Kidney (tissue), 14 donors: ENCODE results near the gene KLHDC3. TPM values are rescaled to one million over a fixed set of nuclear protein-coding genes. Genes with fewer than 3 reads are reported as not detected.

Experiments used
- DNase-seq, 5 donors: peaks; one replicate each; pipeline ENCODE4 v3.0.0-alpha.2; 2013 to 2020
- FAIRE-seq: peaks from 2 replicates; lab custom pipeline; 2012; peaks lifted over from hg19 to GRCh38; lab: Jason Lieb, UNC
- H3K27ac ChIP-seq, 2 donors: one replicate each; pipeline ENCODE4 v1.7.0; 2013; ENCODE audit warnings: low read depth in 2 of 2, low read length in 2 of 2, inconsistent platforms in 1 of 2
- H3K27me3 ChIP-seq: one replicate; pipeline ENCODE4 v1.7.1; 2013; ENCODE audit warnings: low read length, inconsistent platforms; ENCODE audit not compliant: control insufficient read depth, insufficient read depth
- H3K36me3 ChIP-seq, 3 donors: one replicate each; pipeline versions ENCODE4 v1.7.0 to v1.7.1; 2013; ENCODE audit warnings: low read length in 3 of 3, control low read depth in 1 of 3, inconsistent platforms in 1 of 3; ENCODE audit not compliant: insufficient read depth in 3 of 3, control insufficient read depth in 2 of 3
- H3K4me1 ChIP-seq, 3 donors: one replicate each; pipeline versions ENCODE4 v1.7.0 to v1.7.1; 2013; ENCODE audit warnings: low read length in 3 of 3, inconsistent platforms in 1 of 3, low read depth in 1 of 3; ENCODE audit not compliant: control insufficient read depth in 2 of 3, insufficient read depth in 2 of 3
- H3K4me3 ChIP-seq, 3 donors: one replicate each; pipeline versions ENCODE4 v1.7.0 to v1.8.1; 2013; ENCODE audit warnings: low read length in 3 of 3, control low read depth in 1 of 3, inconsistent platforms in 1 of 3
- H3K9ac ChIP-seq, 3 donors: one replicate each; pipeline versions ENCODE4 v1.7.0 to v1.7.1; 2013; ENCODE audit warnings: low read length in 3 of 3, control low read depth in 1 of 3, inconsistent platforms in 1 of 3
- H3K9me3 ChIP-seq, 3 donors: one replicate each; pipeline versions ENCODE4 v1.7.0 to v1.7.1; 2013; ENCODE audit warnings: low read length in 3 of 3, control low read depth in 1 of 3, inconsistent platforms in 1 of 3; ENCODE audit not compliant: control insufficient read depth in 2 of 3, insufficient read depth in 1 of 3
- intact Hi-C: fragments of 100-400 bp; cut with DNase I; formaldehyde crosslinking; loops from one replicate; pipeline ENCODE4 v1.11.1; 2022
- polyA plus RNA-seq: library from polyadenylated mRNA; stranded (reverse); fragments of 350-450 nt; fragmentation: Illumina TruSeq; extraction: RNeasy Lipid Tissue Mini Kit (QIAGEN cat#74804); gene quantifications from one replicate; pipeline ENCODE4 v1.2.3, GENCODE V29; 2014; ENCODE audit warnings: low read depth, low replicate concordance; ENCODE audit not compliant: insufficient read depth
- total RNA-seq: library from RNA; stranded (reverse); fragmentation: NEBNext Ultra II Directional; extraction: Animal tissue kit (Norgen Biotek cat#: 25700); gene quantifications from one replicate; pipeline ENCODE4 v1.2.1, GENCODE V29; 2021
- TF ChIP-seq, protein P1 (sequence below): IDR thresholded peaks from 3 replicates; pipeline ENCODE4 v1.5.1; 2012; ENCODE audit warnings: mild to moderate bottlenecking, moderate library complexity, borderline replicate concordance; ENCODE audit not compliant: insufficient read depth; ENCODE audit errors: extremely low read depth
- donor health status: control.
- donor health status: control.
- donor health status: control.
- donor health status: control.
- donor health status: control.
- donor health status: DM: yes; HTN: yes; CAD: no.
- donor health status: Normal renal cell carcinoma (clear cell type).

Gene KLHDC3
- total and polyA plus RNA-seq, 2 donors from 2014 or later: 52.6 to 90.0 TPM

DNA sequence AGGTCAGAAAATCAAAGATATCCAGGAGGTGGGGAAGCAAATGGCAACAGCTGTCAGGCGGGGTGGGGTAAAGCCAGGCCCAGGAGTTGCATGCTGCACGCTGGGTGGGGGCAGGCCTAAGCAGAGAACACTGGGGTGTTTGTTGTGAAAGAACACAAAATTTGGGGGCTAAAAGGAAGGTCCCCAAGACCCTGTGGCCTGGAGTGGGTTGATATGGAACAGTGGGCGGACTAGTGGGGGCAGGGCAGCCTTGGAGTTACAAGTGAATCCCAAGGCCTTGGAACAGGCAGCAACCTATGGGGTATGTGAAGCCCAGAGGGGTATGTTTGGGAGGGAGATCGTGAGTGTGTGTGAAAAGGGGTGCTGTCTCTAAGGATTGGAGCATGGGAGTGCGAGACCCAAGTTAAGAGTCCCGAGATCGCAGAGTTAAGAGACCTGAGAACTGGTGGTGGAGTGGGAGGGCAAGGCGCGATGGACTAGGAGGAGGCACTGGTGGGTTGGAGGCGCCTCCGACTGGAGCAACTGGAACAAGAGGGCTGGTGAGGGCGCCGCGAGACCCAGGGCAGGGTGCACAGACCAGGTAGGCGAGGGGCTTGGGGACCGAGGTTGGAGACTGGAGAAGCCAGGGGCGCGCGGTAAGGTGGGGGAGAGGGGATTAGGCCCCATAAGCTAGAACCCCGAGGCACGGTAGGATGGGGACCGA is 38.9 kb downstream of the KLHDC3 start:
- intact Hi-C loops: no loop called here
- FAIRE-seq: no peak
- H3K9me3 ChIP-seq: no peaks in the 10 kb centered on the region
- DNase-seq: peak; percentile 30 to 86 (median 55)
- peak overlapping the region; percentile 84 to 88 for H3K27ac ChIP-seq
- TF ChIP-seq, protein P1, sequence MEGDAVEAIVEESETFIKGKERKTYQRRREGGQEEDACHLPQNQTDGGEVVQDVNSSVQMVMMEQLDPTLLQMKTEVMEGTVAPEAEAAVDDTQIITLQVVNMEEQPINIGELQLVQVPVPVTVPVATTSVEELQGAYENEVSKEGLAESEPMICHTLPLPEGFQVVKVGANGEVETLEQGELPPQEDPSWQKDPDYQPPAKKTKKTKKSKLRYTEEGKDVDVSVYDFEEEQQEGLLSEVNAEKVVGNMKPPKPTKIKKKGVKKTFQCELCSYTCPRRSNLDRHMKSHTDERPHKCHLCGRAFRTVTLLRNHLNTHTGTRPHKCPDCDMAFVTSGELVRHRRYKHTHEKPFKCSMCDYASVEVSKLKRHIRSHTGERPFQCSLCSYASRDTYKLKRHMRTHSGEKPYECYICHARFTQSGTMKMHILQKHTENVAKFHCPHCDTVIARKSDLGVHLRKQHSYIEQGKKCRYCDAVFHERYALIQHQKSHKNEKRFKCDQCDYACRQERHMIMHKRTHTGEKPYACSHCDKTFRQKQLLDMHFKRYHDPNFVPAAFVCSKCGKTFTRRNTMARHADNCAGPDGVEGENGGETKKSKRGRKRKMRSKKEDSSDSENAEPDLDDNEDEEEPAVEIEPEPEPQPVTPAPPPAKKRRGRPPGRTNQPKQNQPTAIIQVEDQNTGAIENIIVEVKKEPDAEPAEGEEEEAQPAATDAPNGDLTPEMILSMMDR: no peak
- H3K4me1 ChIP-seq: peaks cover 0 to 19% (median 3%) of the 10 kb centered on the region in 3 donors
- peak overlapping the region; percentile 64 to 74 (median 72) for H3K4me3 ChIP-seq
- H3K36me3 ChIP-seq: peaks cover 10 to 19% (median 19%) of the 10 kb centered on the region in 3 donors
- H3K9ac ChIP-seq: peak overlapping the region; percentile 45 to 86 (median 83)
- H3K27me3 ChIP-seq: no peaks in the 10 kb centered on the region

DNA sequence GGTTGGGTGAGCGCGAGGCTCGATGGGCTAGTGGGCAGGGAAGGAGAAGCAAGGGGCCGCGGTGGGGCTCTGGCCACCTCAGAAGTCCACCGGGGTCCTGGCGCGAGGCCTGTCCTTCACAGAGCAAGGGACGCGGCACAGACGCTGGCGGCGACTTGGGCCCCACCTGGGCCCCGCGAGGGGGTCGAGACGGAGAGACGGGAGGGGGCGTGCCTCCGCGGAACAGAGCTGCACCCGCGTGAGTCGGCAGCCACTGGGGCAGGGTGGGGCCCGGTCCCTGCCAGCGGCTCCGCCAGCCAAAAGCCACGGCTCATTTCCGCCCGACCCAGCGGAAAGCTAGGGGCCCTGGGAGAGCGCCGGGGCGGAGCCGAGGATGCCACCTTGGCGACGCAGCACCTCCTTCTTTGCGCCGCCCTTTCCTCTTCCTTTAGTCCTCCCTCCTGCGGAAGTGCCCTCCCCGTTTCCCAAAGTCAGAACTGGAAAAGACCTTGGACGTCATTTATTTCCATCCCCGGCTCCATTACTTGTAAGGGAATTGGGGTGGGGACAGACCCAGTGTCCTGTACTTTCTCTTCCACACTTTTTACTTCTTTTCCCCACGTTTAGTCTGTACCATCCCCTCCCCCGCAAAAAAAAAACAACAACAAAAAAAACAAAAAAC is 39.6 kb downstream of the KLHDC3 start, which contains the start of gene CUL7:
Gene CUL7 (minus strand): TSS at position 307 of the 661 bp plus-strand sequence. CDS start 1,063 bp downstream, outside the sequence.
- intact Hi-C loops: no loop called here
- Histone ChIP-seq H3K9ac (peak within 1 kb of the TSS; percentile 45 to 86 (median 83)), H3K9me3 (no peaks in the 10 kb centered on the region), H3K36me3 (peaks cover 10 to 19% (median 19%) of the 10 kb centered on the region in 3 donors), H3K27me3 (no peaks in the 10 kb centered on the region), H3K4me1 (peaks cover 0 to 26% (median 6%) of the 10 kb centered on the region in 3 donors), H3K27ac (peak within 1 kb of the TSS; percentile 84 to 88), H3K4me3 (peak within 1 kb of the TSS; percentile 65 to 74 (median 72))
- DNase-seq: peak; percentile 95 to 98 (median 97)
- TF ChIP-seq, protein P1: no peak
- FAIRE-seq: no peak

DNA sequence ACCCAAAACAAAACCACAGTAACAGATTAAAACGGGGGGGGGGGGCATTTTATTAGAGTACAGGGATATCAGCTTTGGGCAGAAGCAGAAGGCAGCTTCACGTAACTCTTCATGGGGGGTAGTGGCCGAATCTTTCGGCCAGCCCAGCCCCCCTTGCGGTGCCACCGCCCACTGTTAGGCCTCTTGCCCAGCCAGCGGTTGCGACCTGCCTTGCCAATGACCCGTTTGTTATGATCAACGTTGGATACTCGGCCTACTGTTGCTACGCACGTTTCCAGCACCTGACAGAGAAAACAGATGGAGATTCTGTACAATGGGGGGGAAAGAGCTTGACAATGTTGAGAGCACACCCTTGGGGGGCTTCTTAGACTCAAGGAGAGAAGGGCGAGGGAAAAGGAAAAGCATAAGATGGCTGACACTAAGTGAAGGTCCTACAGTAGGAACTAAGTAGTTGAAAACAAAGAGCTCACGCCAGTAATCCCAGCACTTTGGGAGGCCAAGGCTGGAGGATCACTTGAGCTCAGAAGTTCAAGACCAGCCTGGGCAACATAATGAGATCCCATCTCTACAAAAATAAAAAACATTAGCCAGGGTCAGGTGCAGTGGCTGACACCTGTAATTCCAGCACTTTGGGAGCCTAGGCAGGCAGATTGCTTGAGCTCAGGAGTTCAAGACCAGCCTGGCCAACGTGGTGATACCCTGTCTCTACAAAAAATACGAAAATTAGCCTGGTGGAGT is 40.3 kb downstream of the KLHDC3 start:
- no peak for FAIRE-seq
- peaks cover 0 to 27% (median 6%) of the 10 kb centered on the region in 3 donors for H3K4me1 ChIP-seq
- TF ChIP-seq, protein P1: no peak
- H3K9ac ChIP-seq: peak overlapping the region in 2 of 3 donors; percentile 9 to 29
- H3K27me3 ChIP-seq: no peaks in the 10 kb centered on the region
- intact Hi-C loops: no loop called here
- DNase-seq: peak in 3 of 5 donors; percentile 7 to 68 (median 29)
- peak overlapping the region; percentile 84 to 88 for H3K27ac ChIP-seq
- H3K9me3 ChIP-seq: no peaks in the 10 kb centered on the region
- peak overlapping the region; percentile 65 to 74 (median 72) for H3K4me3 ChIP-seq
- H3K36me3 ChIP-seq: peaks cover 8 to 19% (median 14%) of the 10 kb centered on the region in 3 donors
